Fibroblast of mammary gland (primary cell): ENCODE data around the gene RUNX3.
A peak's percentile ranks its signal among the peaks of the same experiment; 100 is the strongest.

Experiments
- DNase-seq: peaks from one replicate; pipeline ENCODE4 v3.0.0-alpha.2; 2010; ENCODE audit warnings: low read depth
- H3K4me3 ChIP-seq: 2 replicates; pipeline ENCODE4 v1.5.1; 2011; ENCODE audit warnings: low read depth, mild to moderate bottlenecking, low read length, moderate library complexity; ENCODE audit not compliant: control insufficient read depth
- CTCF ChIP-seq: conservative IDR thresholded peaks from 2 replicates; pipeline ENCODE4 v1.5.1; 2011; ENCODE audit warnings: low read depth, low read length, inconsistent platforms; ENCODE audit not compliant: control insufficient read depth, insufficient read depth

Gene RUNX3

GRCh38 chr1:24933468-24933867 is 3.4 kb upstream of the RUNX3 start:
- no peak for TF ChIP-seq CTCF
- DNase-seq: no peak
- H3K4me3 ChIP-seq: no peak overlapping the region

- no peak for TF ChIP-seq CTCF
- no peak for DNase-seq
- no peak overlapping the region for H3K4me3 ChIP-seq
These were observed 2.7 kb upstream of the RUNX3 start for GRCh38 chr1:24932725-24933294.

- no peak for TF ChIP-seq CTCF
- DNase-seq: peak; percentile 13
- H3K4me3 ChIP-seq: no peak overlapping the region
These were observed 2.2 kb upstream of the RUNX3 start for GRCh38 chr1:24932284-24932683.

- TF ChIP-seq CTCF: no peak
- no peak for DNase-seq
- H3K4me3 ChIP-seq: no peak overlapping the region
These were observed 1.6 kb upstream of the RUNX3 start for GRCh38 chr1:24931468-24932231.

- TF ChIP-seq CTCF: no peak
- no peak for DNase-seq
- no peak overlapping the region for H3K4me3 ChIP-seq
These were observed 1.0 kb upstream of the RUNX3 start for GRCh38 chr1:24931146-24931467.

GRCh38 chr1:24929398-24930259 is 447 bp downstream of the RUNX3 start:
- no peak for DNase-seq
- no peak overlapping the region for H3K4me3 ChIP-seq
- no peak for TF ChIP-seq CTCF
